ENCODE measurements around the gene USP20. TPM values are rescaled to one million over a fixed set of nuclear protein-coding genes. Genes with fewer than 3 reads are reported as not detected.

The USP20 gene
- total RNA-seq, 1 donor from 2014 or later, result 34.0 TPM

- no peaks in the 10 kb centered on the region for H3K9me3 ChIP-seq
- H3K4me1 ChIP-seq, result no peaks in the 10 kb centered on the region
- DNase-seq (ENCODE audit: low spot score in 2 of 2), result no peak
- H3K27me3 ChIP-seq, result no peaks in the 10 kb centered on the region
- TF ChIP-seq CTCF (IDR thresholded peaks at IDR 0.05), result no peak
- intact Hi-C loops (cut with DNase I), result no loop called here
- H3K36me3 ChIP-seq, result peaks cover 67 to 77% of the 10 kb centered on the region in 2 donors
- H3K4me3 ChIP-seq, result no peak overlapping the region
- H3K27ac ChIP-seq, result no peak overlapping the region
These were observed 27.9 kb downstream of the USP20 start for GRCh38 chr9:129863059-129863690.

- H3K27me3 ChIP-seq, result no peaks in the 10 kb centered on the region
- no peak overlapping the region for H3K4me3 ChIP-seq
- H3K4me1 ChIP-seq, result no peaks in the 10 kb centered on the region
- H3K27ac ChIP-seq, result no peak overlapping the region
- DNase-seq (ENCODE audit: low spot score in 2 of 2), result no peak
- peaks cover 73 to 82% of the 10 kb centered on the region in 2 donors for H3K36me3 ChIP-seq
- H3K9me3 ChIP-seq, result no peaks in the 10 kb centered on the region
- intact Hi-C loops (cut with DNase I), result no loop called here
- TF ChIP-seq CTCF (IDR thresholded peaks at IDR 0.05), result no peak
These were observed 29.9 kb downstream of the USP20 start for GRCh38 chr9:129864991-129865647.

GRCh38 chr9:129865668-129866320, 30.5 kb downstream of the USP20 start:
- no peak for TF ChIP-seq CTCF (IDR thresholded peaks at IDR 0.05)
- no peak overlapping the region for H3K27ac ChIP-seq
- no peaks in the 10 kb centered on the region for H3K9me3 ChIP-seq
- no peak overlapping the region for H3K4me3 ChIP-seq
- intact Hi-C loops (cut with DNase I), result no loop called here
- peaks cover 74 to 79% of the 10 kb centered on the region in 2 donors for H3K36me3 ChIP-seq
- no peaks in the 10 kb centered on the region for H3K27me3 ChIP-seq
- H3K4me1 ChIP-seq, result no peaks in the 10 kb centered on the region
- DNase-seq (ENCODE audit: low spot score in 2 of 2), result no peak

GRCh38 chr9:129866394-129867135, 31.3 kb downstream of the USP20 start:
- H3K27ac ChIP-seq, result no peak overlapping the region
- no peaks in the 10 kb centered on the region for H3K27me3 ChIP-seq
- intact Hi-C loops (cut with DNase I), result no loop called here
- no peaks in the 10 kb centered on the region for H3K9me3 ChIP-seq
- H3K36me3 ChIP-seq, result peaks cover 66 to 71% of the 10 kb centered on the region in 2 donors
- no peaks in the 10 kb centered on the region for H3K4me1 ChIP-seq
- no peak for TF ChIP-seq CTCF (IDR thresholded peaks at IDR 0.05)
- no peak for DNase-seq (ENCODE audit: low spot score in 2 of 2)
- no peak overlapping the region for H3K4me3 ChIP-seq

GRCh38 chr9:129867136-129868022, 32.1 kb downstream of the USP20 start:
- intact Hi-C loops (cut with DNase I), result no loop called here
- Histone ChIP-seq H3K4me3 (no peak overlapping the region), H3K36me3 (peaks cover 61 to 65% of the 10 kb centered on the region in 2 donors), H3K9me3 (no peaks in the 10 kb centered on the region), H3K27ac (no peak overlapping the region), H3K27me3 (no peaks in the 10 kb centered on the region), H3K4me1 (no peaks in the 10 kb centered on the region)
- TF ChIP-seq CTCF (IDR thresholded peaks at IDR 0.05), result no peak
- DNase-seq (ENCODE audit: low spot score in 2 of 2), result no peak

All from ascending aorta (tissue), 2 donors.